Smooth muscle cell (in vitro differentiated cells): ENCODE measurements around the gene LANCL2. TPM values are rescaled to one million over a fixed set of nuclear protein-coding genes. Genes with fewer than 3 reads are reported as not detected.

Source experiments
- DNase-seq: peaks from one replicate; lab custom pipeline; 2025; ENCODE audit not compliant: unreplicated experiment; lab: John Stamatoyannopoulos, UW
- H2AFZ ChIP-seq: fragments of 200-600 bp; sonication (generic); 2 replicates; pipeline ENCODE4 v1.6.0; 2016; ENCODE audit warnings: antibody characterized with exemption, low read depth, mild to moderate bottlenecking
- H3F3A ChIP-seq: fragments of 200-600 bp; sonication (generic); 2 replicates; pipeline ENCODE4 v1.6.0; 2017; ENCODE audit warnings: antibody characterized with exemption, low read depth
- H3K27ac ChIP-seq: fragments of 200-600 bp; sonication (generic); 2 replicates; pipeline ENCODE4 v1.5.1; 2016; ENCODE audit warnings: low read depth, mild to moderate bottlenecking
- H3K27me3 ChIP-seq: fragments of 200-600 bp; sonication (generic); 2 replicates; pipeline ENCODE4 v1.6.1; 2016; ENCODE audit warnings: low read depth, mild to moderate bottlenecking
- H3K36me3 ChIP-seq: fragments of 200-600 bp; sonication (generic); 2 replicates; pipeline ENCODE4 v1.5.1; 2016; ENCODE audit warnings: low read depth
- H3K4me1 ChIP-seq: fragments of 200-600 bp; sonication (generic); 2 replicates; pipeline ENCODE4 v1.5.1; 2016; ENCODE audit warnings: low read depth
- H3K4me2 ChIP-seq: fragments of 200-600 bp; sonication (generic); 2 replicates; pipeline ENCODE4 v1.6.0; 2016; ENCODE audit warnings: mild to moderate bottlenecking
- H3K4me3 ChIP-seq: fragments of 200-600 bp; sonication (generic); 2 replicates; pipeline ENCODE4 v1.5.1; 2016; ENCODE audit warnings: mild to moderate bottlenecking
- H3K79me2 ChIP-seq: fragments of 200-600 bp; sonication (generic); 2 replicates; pipeline ENCODE4 v1.6.0; 2016; ENCODE audit warnings: low read depth, mild to moderate bottlenecking
- H3K9ac ChIP-seq: fragments of 200-600 bp; sonication (generic); 2 replicates; pipeline ENCODE4 v1.6.0; 2016; ENCODE audit warnings: low read depth
- H3K9me3 ChIP-seq: fragments of 200-600 bp; sonication (generic); replicated peaks from 2 replicates; pipeline ENCODE4 v1.5.1; 2016; ENCODE audit warnings: low read depth
- H4K20me1 ChIP-seq: fragments of 200-600 bp; sonication (generic); 2 replicates; pipeline ENCODE4 v1.6.0; 2016; ENCODE audit warnings: low read depth
- CTCF ChIP-seq: fragments of 200-600 bp; sonication (generic); IDR thresholded peaks from 2 replicates; pipeline ENCODE4 v1.5.1; 2017; ENCODE audit warnings: borderline replicate concordance, mild to moderate bottlenecking, antibody characterized with exemption; ENCODE audit not compliant: insufficient read depth, poor library complexity, severe bottlenecking
- WGBS: methylation state at CpG from one replicate; pipeline ENCODE4 v1.1.7; 2016; ENCODE audit warnings: low lambda C conversion rate; 5-methylcytosine and 5-hydroxymethylcytosine counted together
- polyA plus RNA-seq: library from polyadenylated mRNA; unstranded; fragments of >200 nt; fragmentation: Nextera tagmentation; extraction: Ambion mirVana; gene quantifications from 2 replicates; pipeline ENCODE4 v1.2.1, GENCODE V29; 2016
- total RNA-seq: library from RNA; depleted of rRNA; stranded (reverse); fragments of >200 nt; gene quantifications from 2 replicates; pipeline ENCODE4 v1.2.3, GENCODE V29; 2014

Gene LANCL2
- total and polyA plus RNA-seq, 2 experiments from 2014 or later = 9.4 to 15.6 TPM

- Histone ChIP-seq H4K20me1 (peaks cover 8% of the 10 kb centered on the region), H3F3A (no peaks in the 10 kb centered on the region), H3K27ac (no peak overlapping the region), H3K4me3 (no peak overlapping the region), H2AFZ (no peak overlapping the region), H3K9me3 (peaks cover 6% of the 10 kb centered on the region), H3K27me3 (no peaks in the 10 kb centered on the region), H3K9ac (no peak overlapping the region), H3K4me2 (no peak overlapping the region), H3K36me3 (no peaks in the 10 kb centered on the region), H3K79me2 (no peaks in the 10 kb centered on the region), H3K4me1 (no peaks in the 10 kb centered on the region)
- 97% methylated on average over 2 of the region's 2 CpGs for WGBS
- no peak for TF ChIP-seq CTCF
- DNase-seq = no peak
These were observed 100.6 kb downstream of the LANCL2 start for GRCh38 chr7:55465691-55466090.

- no peaks in the 10 kb centered on the region for H3K36me3 ChIP-seq
- H3K4me3 ChIP-seq = no peak overlapping the region
These were observed 102.0 kb downstream of the LANCL2 start for GRCh38 chr7:55467047-55467593.

GRCh38 chr7:55468495-55468894 lies 103.4 kb downstream of the LANCL2 start:
- no peaks in the 10 kb centered on the region for H3F3A ChIP-seq
- no peaks in the 10 kb centered on the region for H3K9me3 ChIP-seq
- no peak for DNase-seq
- H3K79me2 ChIP-seq = no peaks in the 10 kb centered on the region
- H2AFZ ChIP-seq = no peak overlapping the region
- H4K20me1 ChIP-seq = peaks cover 8% of the 10 kb centered on the region
- 98% methylated on average over 8 of the region's 8 CpGs for WGBS
- no peaks in the 10 kb centered on the region for H3K27me3 ChIP-seq
- H3K4me1 ChIP-seq = no peaks in the 10 kb centered on the region
- no peak overlapping the region for H3K27ac ChIP-seq
- no peak overlapping the region for H3K4me2 ChIP-seq
- H3K36me3 ChIP-seq = no peaks in the 10 kb centered on the region
- no peak overlapping the region for H3K4me3 ChIP-seq
- no peak for TF ChIP-seq CTCF
- H3K9ac ChIP-seq = no peak overlapping the region

More at GRCh38 chr7:55467047-55467593, 102.0 kb downstream of the LANCL2 start:
- H4K20me1 ChIP-seq = peaks cover 8% of the 10 kb centered on the region
- no peak overlapping the region for H2AFZ ChIP-seq
- H3K27ac ChIP-seq = no peak overlapping the region
- no peak for TF ChIP-seq CTCF
- no peaks in the 10 kb centered on the region for H3K79me2 ChIP-seq
- H3F3A ChIP-seq = no peaks in the 10 kb centered on the region
- no peaks in the 10 kb centered on the region for H3K27me3 ChIP-seq
- H3K9me3 ChIP-seq = peaks cover under 1% of the 10 kb centered on the region
- no peak for DNase-seq
- no peak overlapping the region for H3K9ac ChIP-seq
- H3K4me1 ChIP-seq = no peaks in the 10 kb centered on the region
- no peak overlapping the region for H3K4me2 ChIP-seq
- 95% methylated on average over 7 of the region's 7 CpGs for WGBS

GRCh38 chr7:55469271-55469681 lies 104.1 kb downstream of the LANCL2 start:
- Histone ChIP-seq H3K9ac (no peak overlapping the region), H3K79me2 (no peaks in the 10 kb centered on the region), H3K4me2 (no peak overlapping the region), H3K27me3 (no peaks in the 10 kb centered on the region), H3K36me3 (no peaks in the 10 kb centered on the region), H3K27ac (no peak overlapping the region), H3K4me3 (no peak overlapping the region), H3F3A (no peaks in the 10 kb centered on the region), H3K4me1 (no peaks in the 10 kb centered on the region), H3K9me3 (no peaks in the 10 kb centered on the region), H2AFZ (no peak overlapping the region), H4K20me1 (peaks cover 8% of the 10 kb centered on the region)
- DNase-seq = no peak
- no peak for TF ChIP-seq CTCF
- 91% methylated on average over 2 of the region's 2 CpGs for WGBS
